Dedifferentiated amniotic fluid mesenchymal stem cell (primary cell): Measurements from ENCODE around the gene DVL1.
"Not testable (repeated sequence)": the region's sequence is repeated elsewhere in the genome, so short reads cannot be mapped to it uniquely, and the experiment has no call there.

ENCODE experiments used
- DNase-seq: peaks from one replicate; pipeline ENCODE4 v3.0.0-alpha.2; 2016; ENCODE audit errors: extremely low spot score

The DVL1 gene

GRCh38 chr1:1349256-1350012 lies at the start of gene DVL1:
Gene DVL1, minus strand, starts transcription at chr1:1349418. Its CDS starts 353 bp downstream, at chr1:1349065.
- peak; percentile 44 for DNase-seq

- DNase-seq, result no peak
These were observed 49.5 kb upstream of the DVL1 start for GRCh38 chr1:1398677-1399186.

GRCh38 chr1:1397839-1398523 lies 48.8 kb upstream of the DVL1 start:
- no peak for DNase-seq

- DNase-seq, result no peak
These were observed 45.9 kb upstream of the DVL1 start for GRCh38 chr1:1395166-1395565.

GRCh38 chr1:1394116-1394515 lies 44.9 kb upstream of the DVL1 start:
- DNase-seq, result no peak

- no peak for DNase-seq
These were observed 44.2 kb upstream of the DVL1 start for GRCh38 chr1:1393428-1393827.

- no peak for DNase-seq
These were observed 43.8 kb upstream of the DVL1 start for GRCh38 chr1:1393014-1393413.

GRCh38 chr1:1391225-1391624 lies 42.0 kb upstream of the DVL1 start:
- DNase-seq, result no peak

- no peak for DNase-seq
These were observed 41.5 kb upstream of the DVL1 start for GRCh38 chr1:1390675-1391074.

GRCh38 chr1:1388078-1388472 lies 38.9 kb upstream of the DVL1 start:
- DNase-seq, result no peak

GRCh38 chr1:1387098-1388077 lies 38.2 kb upstream of the DVL1 start:
- no peak for DNase-seq

- no peak for DNase-seq
These were observed 36.7 kb upstream of the DVL1 start for GRCh38 chr1:1385931-1386330.

GRCh38 chr1:1385339-1385738 lies 36.1 kb upstream of the DVL1 start:
- not testable (repeated sequence) for DNase-seq

GRCh38 chr1:1381294-1381693 lies 32.1 kb upstream of the DVL1 start:
- DNase-seq, result no peak

- no peak for DNase-seq
These were observed 31.6 kb upstream of the DVL1 start for GRCh38 chr1:1380860-1381259.

- DNase-seq, result no peak
These were observed 28.5 kb upstream of the DVL1 start for GRCh38 chr1:1377540-1378205.

GRCh38 chr1:1376551-1377226 lies 27.5 kb upstream of the DVL1 start:
- no peak for DNase-seq

GRCh38 chr1:1374929-1375662 lies 25.9 kb upstream of the DVL1 start, which contains the start of gene AURKAIP1:
Gene AURKAIP1, minus strand, starts transcription at chr1:1375207. Its CDS starts 451 bp downstream, at chr1:1374756.
- DNase-seq, result peak; percentile 100

GRCh38 chr1:1374589-1374928 lies 25.3 kb upstream of the DVL1 start:
- no peak for DNase-seq
